GM20431 (cell line): Measurements from ENCODE around the gene UNC93A.
"Not testable (repeated sequence)": the region's sequence is repeated elsewhere in the genome, so short reads cannot be mapped to it uniquely, and the experiment has no call there.

ENCODE experiments used
- in situ Hi-C: fragments of 300-500 bp; cut with MseI, MboI; formaldehyde crosslinking; loops from one replicate; pipeline ENCODE4 v1.15.0; 2020; ENCODE audit warnings: low sequenced_read_pairs; ENCODE audit not compliant: unreplicated experiment

UNC93A gene

GRCh38 chr6:167336844-167337630, 45.9 kb downstream of the UNC93A start:
- in situ Hi-C loops = no loop called here

GRCh38 chr6:167337675-167338449, 46.7 kb downstream of the UNC93A start:
- in situ Hi-C loops = no loop called here

GRCh38 chr6:167338541-167339117, 47.5 kb downstream of the UNC93A start:
- in situ Hi-C loops = no loop called here

GRCh38 chr6:167341038-167341583, 50.0 kb downstream of the UNC93A start:
- in situ Hi-C loops = no loop called here

- in situ Hi-C loops = no loop called here
These were observed 50.8 kb downstream of the UNC93A start for GRCh38 chr6:167341665-167342655.

GRCh38 chr6:167342879-167343610, 51.9 kb downstream of the UNC93A start:
- in situ Hi-C loops = no loop called here

GRCh38 chr6:167345348-167345747, 54.2 kb downstream of the UNC93A start:
- in situ Hi-C loops = no loop called here

GRCh38 chr6:167345960-167346359, 54.8 kb downstream of the UNC93A start:
- in situ Hi-C loops = no loop called here

- in situ Hi-C loops = no loop called here
These were observed 56.1 kb downstream of the UNC93A start for GRCh38 chr6:167347226-167347625.

- in situ Hi-C loops = no loop called here
These were observed 58.6 kb downstream of the UNC93A start for GRCh38 chr6:167349631-167350274.

GRCh38 chr6:167350275-167350696, 59.2 kb downstream of the UNC93A start:
- in situ Hi-C loops = no loop called here

GRCh38 chr6:167350731-167351655, 59.9 kb downstream of the UNC93A start:
- in situ Hi-C loops = no loop called here

- in situ Hi-C loops = no loop called here
These were observed 60.7 kb downstream of the UNC93A start for GRCh38 chr6:167351656-167352345.

- in situ Hi-C loops = no loop called here
These were observed 65.8 kb downstream of the UNC93A start for GRCh38 chr6:167356874-167357273.

- in situ Hi-C loops = not testable (repeated sequence)
These were observed 67.3 kb downstream of the UNC93A start for GRCh38 chr6:167358394-167358793.

GRCh38 chr6:167361170-167361569, 70.1 kb downstream of the UNC93A start:
- in situ Hi-C loops = not testable (repeated sequence)
